ENCODE measurements around the gene GPA33. TPM values are rescaled to one million over a fixed set of nuclear protein-coding genes. Genes with fewer than 3 reads are reported as not detected.

GPA33 gene
- total and polyA plus RNA-seq, 12 donors = 0.15 to 5.8 (median 1.1) TPM; not detected in 1

- H3K4me3 ChIP-seq = no peak overlapping the region
- H3K4me1 ChIP-seq = peaks cover 0 to 74% (median 26%) of the 10 kb centered on the region in 9 donors
- peaks cover 0 to 9% (median 0%) of the 10 kb centered on the region in 11 donors for H3K9me3 ChIP-seq
- peaks cover 0 to 40% (median 0%) of the 10 kb centered on the region in 9 donors for H3K36me3 ChIP-seq
- DNase-seq = no peak
- H3K27me3 ChIP-seq = peaks cover 0 to 7% (median 0%) of the 10 kb centered on the region in 7 donors
- TF ChIP-seq, protein P1, sequence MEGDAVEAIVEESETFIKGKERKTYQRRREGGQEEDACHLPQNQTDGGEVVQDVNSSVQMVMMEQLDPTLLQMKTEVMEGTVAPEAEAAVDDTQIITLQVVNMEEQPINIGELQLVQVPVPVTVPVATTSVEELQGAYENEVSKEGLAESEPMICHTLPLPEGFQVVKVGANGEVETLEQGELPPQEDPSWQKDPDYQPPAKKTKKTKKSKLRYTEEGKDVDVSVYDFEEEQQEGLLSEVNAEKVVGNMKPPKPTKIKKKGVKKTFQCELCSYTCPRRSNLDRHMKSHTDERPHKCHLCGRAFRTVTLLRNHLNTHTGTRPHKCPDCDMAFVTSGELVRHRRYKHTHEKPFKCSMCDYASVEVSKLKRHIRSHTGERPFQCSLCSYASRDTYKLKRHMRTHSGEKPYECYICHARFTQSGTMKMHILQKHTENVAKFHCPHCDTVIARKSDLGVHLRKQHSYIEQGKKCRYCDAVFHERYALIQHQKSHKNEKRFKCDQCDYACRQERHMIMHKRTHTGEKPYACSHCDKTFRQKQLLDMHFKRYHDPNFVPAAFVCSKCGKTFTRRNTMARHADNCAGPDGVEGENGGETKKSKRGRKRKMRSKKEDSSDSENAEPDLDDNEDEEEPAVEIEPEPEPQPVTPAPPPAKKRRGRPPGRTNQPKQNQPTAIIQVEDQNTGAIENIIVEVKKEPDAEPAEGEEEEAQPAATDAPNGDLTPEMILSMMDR (IDR thresholded peaks at IDR 0.05) = no peak
- 61 to 72% methylated on average over 4 of the region's 4 CpGs for WGBS, 2 donors
- peak overlapping the region in 6 of 10 donors; percentile 8 to 68 (median 45) for H3K27ac ChIP-seq
- no peak for ATAC-seq
- intact Hi-C loops (cut with DNase I) = no loop called here
Observed at GRCh38 chr1:167106119-167106461, 15.9 kb upstream of the GPA33 start.

- H3K4me1 ChIP-seq = peaks cover 0 to 74% (median 26%) of the 10 kb centered on the region in 9 donors
- intact Hi-C loops (cut with DNase I) = no loop called here
- 29 to 38% methylated on average over 12 of the region's 12 CpGs for WGBS, 2 donors
- TF ChIP-seq, protein P1 (IDR thresholded peaks at IDR 0.05) = no peak
- H3K27me3 ChIP-seq = peaks cover 0 to 7% (median 0%) of the 10 kb centered on the region in 7 donors
- H3K4me3 ChIP-seq = no peak overlapping the region
- H3K9me3 ChIP-seq = peaks cover 0 to 6% (median 0%) of the 10 kb centered on the region in 11 donors
- DNase-seq (no peak), ATAC-seq (no peak)
- peaks cover 0 to 38% (median 0%) of the 10 kb centered on the region in 9 donors for H3K36me3 ChIP-seq
- peak overlapping the region in 7 of 10 donors; percentile 8 to 68 (median 42) for H3K27ac ChIP-seq
Observed at GRCh38 chr1:167105271-167106118, 15.3 kb upstream of the GPA33 start.

DNA sequence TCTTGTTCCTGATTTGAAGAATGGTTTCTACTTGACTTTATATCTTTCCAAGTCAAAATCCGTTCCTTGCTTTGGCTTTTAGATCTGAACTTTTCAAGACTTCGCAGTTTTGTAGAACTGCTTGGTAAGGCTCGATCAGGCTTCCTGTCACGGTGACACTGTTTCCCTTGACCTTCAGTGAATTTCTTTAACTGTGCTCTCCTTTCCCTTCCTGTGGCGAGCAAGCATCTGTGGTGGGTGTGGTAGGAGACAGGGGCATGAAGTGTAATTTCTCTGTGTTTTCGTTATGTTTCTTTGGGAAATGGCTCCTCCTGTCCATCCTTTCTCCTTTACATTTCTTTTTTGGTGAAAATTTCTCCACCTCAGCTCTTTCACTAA, 14.1 kb upstream of the GPA33 start:
- TF ChIP-seq, protein P1 (IDR thresholded peaks at IDR 0.05) = no peak
- Histone ChIP-seq H3K27ac (peak overlapping the region in 5 of 10 donors; percentile 4 to 28 (median 12)), H3K9me3 (no peaks in the 10 kb centered on the region), H3K4me1 (peaks cover 0 to 77% (median 26%) of the 10 kb centered on the region in 9 donors), H3K36me3 (peaks cover 0 to 45% (median 0%) of the 10 kb centered on the region in 9 donors), H3K27me3 (peaks cover 0 to 7% (median 0%) of the 10 kb centered on the region in 7 donors), H3K4me3 (no peak overlapping the region)
- ATAC-seq = no peak
- WGBS, 2 donors = 56 to 61% methylated on average over 6 of the region's 6 CpGs
- no peak for DNase-seq
- intact Hi-C loops (cut with DNase I) = no loop called here

DNA sequence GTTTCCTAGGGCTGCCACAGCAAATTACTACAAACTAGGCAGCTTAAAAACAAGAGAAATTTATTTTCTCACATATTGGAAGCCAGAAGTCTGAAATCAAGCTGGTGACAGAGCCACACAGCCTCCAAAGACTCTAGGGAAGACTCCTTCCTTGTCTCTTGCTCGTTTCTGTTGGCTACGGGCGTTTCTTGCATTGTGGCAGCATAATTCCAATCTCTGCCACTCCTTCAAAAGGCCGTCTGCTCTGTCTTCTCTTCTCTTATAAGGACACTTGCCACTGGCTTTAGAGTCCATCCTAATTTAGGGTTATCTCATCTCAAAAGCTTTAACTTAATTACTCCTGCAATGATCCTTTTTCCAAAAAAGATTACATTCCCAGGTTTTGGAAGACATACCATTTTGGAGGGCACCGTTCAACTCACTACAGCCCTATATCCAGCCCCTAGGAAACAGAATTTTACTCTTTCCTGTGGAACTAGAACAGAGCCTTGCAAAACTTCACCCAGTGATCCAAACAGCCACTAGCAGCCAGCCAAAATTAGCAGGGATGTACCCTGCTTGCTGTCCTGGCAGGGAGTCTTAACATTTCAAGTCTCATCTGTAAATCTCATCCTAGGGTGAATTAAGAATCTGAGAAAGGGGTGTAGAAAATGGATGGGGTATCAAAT, 12.9 kb upstream of the GPA33 start:
- 65 to 67% methylated on average over 5 of the region's 5 CpGs for WGBS, 2 donors
- intact Hi-C loops (cut with DNase I) = no loop called here
- Histone ChIP-seq H3K36me3 (peaks cover 0 to 43% (median 0%) of the 10 kb centered on the region in 9 donors), H3K4me3 (no peak overlapping the region), H3K4me1 (peaks cover 0 to 73% (median 22%) of the 10 kb centered on the region in 9 donors), H3K9me3 (peaks cover 0 to 2% (median 0%) of the 10 kb centered on the region in 11 donors), H3K27me3 (peaks cover 0 to 7% (median 0%) of the 10 kb centered on the region in 7 donors), H3K27ac (peak overlapping the region in 1 of 10 donors; percentile 13)
- ATAC-seq (peak in 1 of 8 donors; percentile 32), DNase-seq (no peak)
- TF ChIP-seq, protein P1 (IDR thresholded peaks at IDR 0.05) = no peak

Data from heart right ventricle (tissue), 16 donors.